Measurements from ENCODE around the gene CAPG. TPM values are rescaled to one million over a fixed set of nuclear protein-coding genes. Genes with fewer than 3 reads are reported as not detected.
A peak's percentile ranks its signal among the peaks of the same experiment; 100 is the strongest.
"Not testable (repeated sequence)": the region's sequence is repeated elsewhere in the genome, so short reads cannot be mapped to it uniquely, and the experiment has no call there.

Gene CAPG
- total RNA-seq, 1 donor from 2014 or later: 60.7 TPM

DNA sequence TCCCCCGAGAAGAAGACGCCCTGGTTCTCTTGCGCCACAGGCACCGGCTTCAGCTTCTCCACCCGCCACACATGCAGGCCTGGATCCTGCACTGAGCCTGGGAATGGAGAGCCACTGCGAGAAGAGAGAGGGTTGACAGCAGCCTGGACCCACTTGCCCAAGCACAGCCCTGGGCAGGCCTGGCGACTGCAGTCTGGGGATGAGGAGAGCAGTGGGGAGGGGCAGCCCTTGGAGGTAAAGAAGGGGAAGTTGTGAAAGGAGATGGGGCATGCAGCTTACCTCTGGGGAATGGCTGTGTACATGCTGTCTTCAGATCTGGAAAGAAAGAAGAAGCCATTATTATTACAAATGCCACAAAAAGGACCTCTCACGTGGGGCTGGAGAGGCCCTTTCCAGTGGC lies 8.3 kb downstream of the CAPG start:
- DNase-seq (ENCODE audit: low spot score) (no peak), ATAC-seq (no peak)
- intact Hi-C loops (cut with DNase I): no loop called here

DNA sequence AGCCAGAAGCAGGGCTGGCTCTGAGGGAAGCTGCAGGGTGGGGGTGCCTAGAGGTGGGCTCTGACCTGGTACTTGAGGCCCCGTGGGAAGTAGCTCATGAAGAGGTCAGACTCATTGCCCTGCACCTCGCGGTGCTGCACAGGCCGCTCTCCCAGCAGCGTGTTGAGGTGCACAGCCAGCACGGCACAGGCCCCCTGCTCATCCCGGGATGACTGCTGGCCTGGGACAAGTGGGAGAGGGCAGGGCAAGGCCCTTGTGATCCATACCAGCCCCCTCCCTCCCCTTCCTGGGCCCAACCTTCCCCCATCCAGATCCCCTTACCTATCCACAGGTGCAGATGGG lies 8.7 kb downstream of the CAPG start:
- no peak for DNase-seq (ENCODE audit: low spot score)
- intact Hi-C loops (cut with DNase I): no loop called here
- ATAC-seq: peak; percentile 18

DNA sequence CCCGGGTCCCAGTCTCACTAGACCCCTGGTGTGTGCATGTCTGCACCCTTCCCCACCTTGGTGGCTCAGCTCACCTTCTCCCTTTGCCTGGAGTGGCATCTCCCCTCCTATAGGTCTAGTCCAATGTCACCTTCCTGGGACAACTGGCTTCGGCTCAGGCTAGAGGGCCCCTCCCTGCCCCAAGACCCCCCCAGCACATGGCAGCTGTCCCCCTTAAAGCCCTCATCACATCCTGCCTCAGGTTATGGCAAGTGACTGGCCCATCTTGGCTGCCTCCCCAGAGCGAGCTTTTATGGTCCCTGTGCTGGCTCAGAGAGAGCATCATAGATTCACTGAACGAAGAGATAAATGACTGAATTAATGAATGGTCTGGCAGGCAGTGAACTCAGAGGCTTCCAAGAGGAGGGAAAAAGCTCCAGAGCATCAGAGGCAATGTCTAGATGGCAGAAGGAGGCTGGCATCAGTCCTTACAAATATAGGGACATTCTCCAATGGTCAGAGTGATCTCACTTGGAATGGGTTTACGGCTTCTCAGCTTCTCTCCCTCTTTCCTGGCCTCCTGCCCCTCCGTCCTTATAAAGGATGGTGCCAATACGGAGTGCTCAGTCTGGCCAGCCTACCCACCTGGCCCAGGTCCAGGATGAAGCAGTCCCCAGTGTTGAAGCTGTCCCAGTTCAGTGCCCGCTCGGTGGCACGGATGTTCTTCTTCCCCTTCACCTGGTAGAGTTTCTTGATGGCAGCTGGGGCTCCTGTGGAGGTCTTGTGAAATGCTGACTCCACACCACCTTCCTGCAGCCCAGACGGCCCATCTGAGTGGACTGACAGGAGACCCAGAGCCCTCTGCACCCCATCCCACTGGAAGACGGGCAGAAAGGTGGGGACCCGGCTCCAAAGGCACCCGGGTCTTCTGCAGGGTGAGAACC lies 9.4 kb downstream of the CAPG start:
- intact Hi-C loops (cut with DNase I): no loop called here
- ATAC-seq (no peak), DNase-seq (ENCODE audit: low spot score) (no peak)

DNA sequence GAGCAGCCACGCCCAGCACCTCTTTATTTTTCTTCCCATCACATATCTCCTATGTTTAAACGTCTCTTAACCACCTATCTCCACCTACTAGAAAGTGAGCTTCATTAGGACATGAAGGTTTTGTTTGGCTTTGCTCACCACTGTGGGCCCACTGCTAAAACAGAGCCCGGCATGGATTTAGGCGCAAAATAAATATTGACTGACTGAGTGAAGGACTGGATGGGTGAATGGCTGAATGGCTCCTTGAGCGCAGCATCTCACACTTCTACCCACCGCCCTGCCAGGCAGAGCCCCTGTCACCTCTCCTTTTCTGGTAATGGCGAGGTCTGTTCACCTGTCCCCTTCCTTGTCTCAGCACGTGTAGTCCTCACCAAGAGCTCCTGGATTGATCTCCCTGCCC lies 10.1 kb downstream of the CAPG start:
- DNase-seq (ENCODE audit: low spot score): no peak
- intact Hi-C loops (cut with DNase I): no loop called here
- no peak for ATAC-seq

DNA sequence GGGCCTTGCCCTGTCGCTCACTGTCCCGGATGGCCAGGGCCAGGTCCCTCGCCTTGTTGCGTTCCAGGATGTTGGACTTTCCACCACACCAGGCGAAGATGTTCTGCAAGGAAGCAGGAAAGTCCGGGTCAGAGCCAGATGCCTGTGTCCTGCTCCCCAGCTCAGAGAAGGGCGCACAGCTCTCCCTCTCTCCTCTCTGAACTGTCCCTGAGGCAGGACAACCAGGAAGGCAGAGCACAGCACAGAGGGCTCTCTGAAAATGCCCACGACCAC lies 11.0 kb downstream of the CAPG start:
- ATAC-seq: no peak
- DNase-seq (ENCODE audit: low spot score): no peak
- intact Hi-C loops (cut with DNase I): no loop called here

DNA sequence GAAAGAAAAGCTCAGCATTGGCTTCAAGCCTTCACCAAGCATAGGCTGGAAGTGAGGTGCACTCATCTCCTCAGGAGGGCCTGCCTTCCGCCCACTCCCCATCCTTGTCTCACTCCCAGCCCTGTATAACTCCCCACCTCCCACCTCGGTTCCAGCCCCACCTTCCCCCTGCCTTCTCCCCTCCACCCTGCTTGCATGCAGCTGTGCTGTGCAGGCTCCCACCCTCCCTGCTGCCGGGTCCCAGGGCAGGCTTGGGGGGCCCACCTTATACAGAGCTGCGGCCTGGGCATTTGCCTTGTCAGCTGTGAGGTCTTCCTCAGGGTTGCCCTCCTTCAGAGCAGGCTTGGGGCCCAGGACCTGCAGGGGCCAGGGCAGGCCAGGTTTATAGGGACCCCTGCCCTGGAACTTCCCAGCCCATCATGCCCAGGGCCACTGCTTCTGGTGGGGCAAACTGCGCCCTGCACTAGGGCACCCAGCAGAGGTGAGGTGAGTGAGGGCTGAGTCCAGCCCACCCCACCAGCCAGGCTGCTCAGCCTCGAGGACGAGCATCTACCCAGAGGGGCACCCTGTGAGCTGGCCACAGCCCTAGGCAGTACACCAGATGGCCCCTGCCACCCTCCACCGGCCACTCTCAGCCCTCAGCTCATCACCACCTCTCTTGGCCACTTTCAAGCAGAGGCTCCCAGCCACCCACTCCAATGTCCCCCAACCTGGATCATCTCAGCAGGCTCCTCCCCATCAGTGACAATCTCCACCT lies 11.6 kb downstream of the CAPG start:
- DNase-seq (ENCODE audit: low spot score): no peak
- ATAC-seq: no peak
- intact Hi-C loops (cut with DNase I): no loop called here

DNA sequence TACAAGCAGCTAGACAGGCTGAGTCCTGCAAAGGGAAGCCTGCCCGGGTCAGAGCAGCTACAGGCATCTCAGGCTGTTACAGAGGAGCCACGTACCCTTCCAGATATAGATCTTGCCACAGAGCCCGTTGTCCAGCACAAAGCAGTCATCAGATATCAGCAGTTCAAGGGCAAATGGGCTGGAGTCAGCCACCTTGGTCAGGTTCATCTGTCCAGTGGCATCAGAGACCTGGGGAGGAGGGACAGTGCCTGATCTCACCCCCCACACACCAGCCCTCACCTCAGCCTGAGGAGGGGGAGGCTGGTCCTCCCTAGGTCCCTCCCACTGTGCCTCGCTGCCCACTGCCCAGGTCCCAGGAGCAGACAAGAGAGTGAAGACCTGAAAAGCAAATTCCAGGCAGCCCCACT lies 12.2 kb downstream of the CAPG start:
- intact Hi-C loops (cut with DNase I): no loop called here
- ATAC-seq (no peak), DNase-seq (ENCODE audit: low spot score) (peak; percentile 36)

DNA sequence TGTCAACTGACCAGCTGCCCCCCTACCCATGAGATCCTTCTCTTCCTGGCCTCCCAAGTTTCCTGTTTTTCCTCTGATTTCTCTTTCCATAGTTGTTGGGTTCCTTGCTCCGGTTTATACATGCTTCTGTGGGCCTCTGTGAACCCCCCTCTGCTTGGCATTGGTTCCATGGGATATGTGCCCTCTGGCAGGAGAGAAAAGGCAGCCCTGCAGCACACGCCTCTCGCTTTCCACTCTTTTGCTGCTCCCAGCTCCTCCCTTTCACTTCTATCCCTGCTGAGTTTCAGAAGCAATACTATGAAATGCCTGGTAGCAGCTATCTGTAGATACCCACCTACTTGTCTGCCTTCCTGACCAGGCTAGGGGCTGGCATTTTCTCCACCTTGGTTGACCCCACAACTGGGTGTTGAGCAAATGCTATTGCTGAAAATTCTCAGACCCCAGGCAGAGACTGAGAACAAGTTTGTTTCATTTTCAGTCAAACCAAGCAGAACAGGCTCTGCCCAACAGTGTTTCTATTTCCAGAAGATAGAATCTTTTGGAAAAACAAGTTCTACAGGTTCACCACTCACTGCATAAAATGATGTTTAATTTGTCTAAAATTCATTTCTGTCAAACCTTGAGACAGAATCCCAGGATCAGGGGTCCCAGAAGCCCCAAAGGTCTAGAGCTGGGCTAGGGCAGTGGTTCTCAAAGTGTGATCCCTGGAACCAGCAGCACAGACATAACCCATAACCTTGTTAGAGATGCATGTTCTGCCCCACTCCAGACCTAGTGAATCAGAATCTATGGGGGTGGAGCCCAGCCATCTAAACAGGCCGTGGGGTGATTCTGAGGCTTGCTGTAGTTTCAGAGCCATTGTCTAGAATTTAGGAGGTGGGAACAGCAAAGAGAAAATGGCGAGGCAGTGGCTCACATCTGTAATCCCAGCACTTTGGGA lies 13.4 kb downstream of the CAPG start:
- intact Hi-C loops (cut with DNase I): no loop called here
- DNase-seq (ENCODE audit: low spot score): peak; percentile 48
- ATAC-seq: no peak

DNA sequence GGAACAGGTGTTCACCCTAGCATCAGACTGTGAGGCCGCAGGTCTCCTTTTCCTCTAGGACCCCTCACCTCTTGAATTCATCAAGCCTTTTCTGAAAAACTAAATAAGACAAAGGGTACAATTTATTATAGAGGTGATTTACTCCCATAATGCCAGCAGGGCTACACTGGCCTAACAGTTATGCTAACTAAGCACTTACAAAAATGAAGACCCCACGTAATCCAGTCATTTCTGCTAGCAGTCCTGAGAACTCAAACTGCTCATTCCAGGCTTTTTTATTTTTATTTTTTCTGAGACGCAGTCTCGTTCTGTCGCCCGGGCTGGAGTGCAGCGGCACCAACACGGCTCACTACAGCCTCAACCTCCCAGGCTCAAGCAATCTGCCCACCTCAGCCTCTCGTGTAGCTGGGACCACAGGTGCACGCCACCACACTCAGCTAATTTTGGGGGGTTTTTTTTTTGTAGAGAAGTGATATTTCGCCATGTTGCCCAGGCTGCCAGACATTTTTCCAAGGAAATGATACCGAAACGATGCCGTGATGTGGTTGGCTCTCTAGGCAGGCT lies 14.2 kb downstream of the CAPG start:
- DNase-seq (ENCODE audit: low spot score): no peak
- intact Hi-C loops (cut with DNase I): no loop called here
- no peak for ATAC-seq

DNA sequence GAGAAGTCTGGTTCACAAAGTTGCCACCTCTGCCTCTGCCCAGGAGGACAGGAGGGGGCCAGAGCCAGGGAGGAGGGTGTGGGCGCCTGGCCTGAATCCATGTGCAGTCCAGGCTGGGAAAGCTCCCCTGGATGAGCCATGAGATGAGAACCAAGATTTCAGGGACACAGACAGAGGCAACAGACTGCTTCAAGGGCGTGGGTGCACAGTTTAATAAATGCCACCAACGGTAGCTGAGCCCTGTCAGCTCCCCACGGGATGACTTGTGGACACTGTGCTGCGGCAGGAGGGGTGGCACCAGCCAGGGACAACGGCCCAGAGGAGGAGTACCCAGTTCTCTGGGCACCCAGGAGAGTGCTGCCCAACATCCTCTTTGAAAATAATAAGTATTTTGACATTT lies 15.2 kb downstream of the CAPG start:
- DNase-seq (ENCODE audit: low spot score): no peak
- no peak for ATAC-seq
- intact Hi-C loops (cut with DNase I): no loop called here

DNA sequence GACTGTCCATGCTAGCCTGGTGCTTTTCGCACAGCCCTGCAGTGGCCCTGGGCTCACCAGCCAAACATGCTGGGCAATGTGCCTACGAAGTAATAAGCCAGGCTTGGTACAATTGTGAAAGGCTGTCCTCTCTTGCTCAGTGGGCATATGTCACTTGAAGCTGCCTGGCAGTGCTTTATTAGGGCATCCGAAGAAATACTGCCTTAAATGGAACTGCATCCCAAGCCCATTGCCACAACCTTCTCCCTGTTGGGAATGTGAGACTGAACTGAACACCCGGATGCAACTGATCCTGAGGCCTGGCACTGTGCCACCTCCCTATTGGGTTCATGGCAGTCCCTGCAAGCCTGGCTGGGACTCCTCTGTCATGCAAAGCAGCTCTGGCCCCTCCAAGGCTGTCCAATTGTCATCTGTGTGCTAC lies 15.9 kb downstream of the CAPG start:
- ATAC-seq: peak; percentile 51
- peak; percentile 67 for DNase-seq (ENCODE audit: low spot score)
- intact Hi-C loops (cut with DNase I): no loop called here

DNA sequence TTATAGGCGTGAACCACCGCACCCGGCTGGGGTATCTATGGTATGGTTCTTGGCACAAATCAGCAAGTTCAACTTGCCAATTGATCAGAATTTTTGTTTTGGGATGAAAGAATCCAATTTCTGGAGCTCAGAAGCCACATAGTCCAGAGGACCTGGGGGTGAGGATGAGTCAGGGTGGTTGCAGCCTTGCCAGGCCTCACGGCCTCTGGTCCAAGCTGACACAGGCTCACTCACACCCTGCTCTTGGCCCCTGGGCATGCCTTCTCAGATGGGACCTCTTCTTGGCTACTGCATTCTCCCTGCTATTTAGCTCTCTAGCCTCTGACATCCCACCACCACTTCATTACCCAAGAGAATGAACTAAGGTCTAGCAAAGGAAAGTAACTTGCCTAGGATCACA lies 16.3 kb downstream of the CAPG start:
- intact Hi-C loops (cut with DNase I): no loop called here
- DNase-seq (ENCODE audit: low spot score) (no peak), ATAC-seq (peak; percentile 33)

DNA sequence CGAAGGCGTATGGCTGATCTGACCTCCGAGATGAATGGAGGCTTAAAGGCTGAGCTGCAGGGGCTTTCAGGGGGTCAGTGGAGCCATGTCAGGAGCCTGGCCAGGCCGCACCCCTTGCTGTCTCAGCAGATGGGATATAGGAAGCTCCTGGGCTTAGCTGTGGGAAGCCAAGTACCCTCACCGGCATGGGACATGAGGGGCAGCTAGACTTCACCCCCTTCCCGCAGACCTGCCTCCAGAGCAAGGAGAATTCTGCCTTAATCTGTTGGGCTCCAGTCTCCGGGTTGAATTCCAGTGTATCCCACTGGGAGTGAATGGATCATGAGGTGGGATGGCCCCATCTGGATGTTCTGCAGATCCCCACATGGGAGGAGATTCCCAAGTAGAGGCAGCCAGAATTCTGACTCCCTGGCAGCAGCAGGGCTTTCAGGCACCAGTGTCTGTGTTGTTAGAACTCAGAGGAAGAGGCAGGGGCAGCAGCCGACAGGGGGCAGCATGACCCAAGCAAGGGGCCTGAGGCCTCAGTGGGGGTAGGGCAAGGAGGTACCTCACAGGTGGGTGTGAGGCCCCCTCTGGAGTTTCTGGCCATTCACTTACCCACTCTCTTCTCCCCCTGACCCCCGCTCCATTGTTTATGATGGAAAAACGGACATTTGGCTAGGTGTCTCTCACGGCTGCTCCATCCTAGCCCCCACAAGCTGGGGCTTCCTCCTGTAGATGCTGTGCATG lies 19.1 kb downstream of the CAPG start:
- DNase-seq (ENCODE audit: low spot score): peak; percentile 81
- intact Hi-C loops (cut with DNase I): no loop called here
- ATAC-seq: peak; percentile 59

DNA sequence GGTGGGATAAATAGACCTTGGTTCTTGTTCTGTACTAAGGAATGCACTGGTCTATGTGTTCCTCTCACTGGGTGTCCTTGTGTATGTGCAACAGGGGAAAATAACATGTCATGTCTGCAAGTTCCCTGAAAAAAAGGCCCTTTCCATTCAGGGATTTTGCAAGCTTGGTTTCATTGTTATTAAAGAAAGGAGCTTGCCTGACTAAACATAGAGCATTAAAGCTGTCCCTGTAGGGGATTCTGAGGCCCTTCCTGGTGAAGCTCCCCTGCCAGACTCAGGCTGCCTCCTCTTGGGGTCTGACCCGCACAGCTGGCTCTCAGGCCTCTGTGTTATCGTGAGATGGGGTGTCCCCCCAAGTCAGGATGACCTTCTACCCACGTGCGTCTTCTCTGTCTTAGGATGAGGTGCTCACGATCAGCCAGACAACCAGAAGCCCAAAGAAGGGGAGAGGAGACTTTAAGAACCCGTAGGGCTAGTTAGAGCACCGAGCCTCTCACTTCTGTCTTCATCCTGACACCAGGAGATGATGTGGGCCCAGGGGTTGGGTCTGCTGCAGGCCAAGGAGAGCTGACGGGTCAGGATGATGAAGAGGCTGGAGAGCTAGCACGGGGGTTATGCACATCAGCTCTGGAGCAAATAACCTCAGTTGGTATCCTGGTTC lies 21.2 kb downstream of the CAPG start:
- ATAC-seq (no peak), DNase-seq (ENCODE audit: low spot score) (peak; percentile 23)
- intact Hi-C loops (cut with DNase I): no loop called here

DNA sequence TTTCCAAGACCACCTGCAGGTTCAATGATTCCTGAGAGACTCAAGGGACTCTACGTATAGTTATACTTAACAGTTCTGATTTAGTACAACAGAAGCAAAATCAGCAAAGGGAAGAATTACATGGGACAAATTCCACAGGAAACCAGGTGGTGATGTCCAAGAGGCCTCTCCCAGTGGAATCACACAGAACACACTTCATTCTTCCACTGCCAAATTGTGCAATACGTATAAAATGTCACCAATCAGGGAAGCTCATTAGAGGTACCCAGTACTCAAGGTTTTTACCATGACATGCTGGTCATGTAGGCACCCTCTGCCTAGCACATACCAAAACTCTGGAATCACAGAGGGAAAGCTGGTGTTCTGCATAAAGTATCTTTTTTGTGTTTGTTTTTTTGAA lies 22.4 kb downstream of the CAPG start:
- DNase-seq (ENCODE audit: low spot score) (no peak), ATAC-seq (no peak)
- intact Hi-C loops (cut with DNase I): no loop called here

DNA sequence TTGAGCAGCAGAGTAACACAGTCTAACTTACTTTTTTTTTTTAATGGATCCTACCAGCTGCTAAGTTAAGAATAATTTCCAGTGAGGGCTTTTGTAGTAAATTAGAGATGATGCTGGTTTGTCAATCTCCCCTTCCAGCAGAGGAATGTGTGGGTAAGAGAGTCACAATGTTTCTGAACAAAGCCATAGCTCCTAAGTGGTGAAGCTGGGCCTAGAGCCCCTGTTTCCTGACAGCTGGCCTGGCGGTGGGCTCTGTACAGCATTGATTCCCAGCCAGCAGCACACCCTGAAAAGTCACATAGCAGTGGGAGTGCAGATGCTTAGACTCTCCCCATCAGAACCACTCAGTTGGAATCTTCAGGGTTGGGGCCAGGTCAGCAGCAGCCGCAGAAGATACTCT lies 24.4 kb downstream of the CAPG start:
- ATAC-seq: no peak
- no peak for DNase-seq (ENCODE audit: low spot score)
- intact Hi-C loops (cut with DNase I): no loop called here

DNA sequence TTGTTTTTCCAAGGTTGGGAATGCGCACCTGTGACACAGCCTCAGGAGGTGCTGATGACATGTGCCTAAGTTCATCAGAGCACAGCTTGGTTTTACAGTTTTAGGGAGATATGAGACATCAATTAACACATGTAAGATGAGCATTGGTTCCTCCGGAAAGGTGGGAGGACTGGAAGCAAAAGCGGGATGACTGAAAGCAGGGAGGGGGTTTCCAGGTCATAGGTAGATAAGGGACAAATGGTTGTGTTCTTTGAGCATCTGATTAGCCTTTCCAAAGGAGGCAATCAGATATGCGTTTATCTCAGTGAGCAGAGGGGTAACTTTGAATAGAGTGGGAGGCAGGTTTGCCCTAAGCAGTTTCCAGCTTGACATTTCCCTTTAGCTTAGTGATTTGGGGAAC lies 26.3 kb downstream of the CAPG start:
- DNase-seq (ENCODE audit: low spot score) (no peak), ATAC-seq (no peak)
- intact Hi-C loops (cut with DNase I): no loop called here

DNA sequence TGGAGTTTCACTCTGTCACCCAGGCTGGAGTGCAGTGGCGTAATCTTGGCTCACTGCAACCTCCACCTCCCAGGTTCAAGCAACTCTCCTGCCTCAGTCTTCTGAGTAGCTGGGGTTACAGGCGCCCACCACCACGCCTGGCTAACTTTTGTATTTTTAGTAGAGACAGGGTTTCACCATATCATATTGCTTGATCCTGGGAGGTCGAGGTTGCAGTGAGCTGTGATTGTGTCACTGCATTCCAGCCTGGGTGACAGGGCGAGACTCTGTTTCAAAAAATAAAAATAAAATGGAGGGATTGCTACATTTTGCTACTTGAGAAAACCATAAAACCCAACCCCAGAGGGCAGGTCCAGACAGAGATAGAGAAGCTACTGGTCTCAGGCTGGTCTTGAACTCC lies 27.0 kb downstream of the CAPG start:
- DNase-seq (ENCODE audit: low spot score); intact Hi-C loops (cut with DNase I); ATAC-seq: not testable (repeated sequence)

Data from sciatic nerve (tissue), 2 donors.